GDM1 (cell line): ENCODE measurements around the gene PPP2R2B.

Experiments
- DNase-seq: peaks from one replicate; lab custom pipeline; 2025; lab: John Stamatoyannopoulos, UW

The PPP2R2B gene

DNA sequence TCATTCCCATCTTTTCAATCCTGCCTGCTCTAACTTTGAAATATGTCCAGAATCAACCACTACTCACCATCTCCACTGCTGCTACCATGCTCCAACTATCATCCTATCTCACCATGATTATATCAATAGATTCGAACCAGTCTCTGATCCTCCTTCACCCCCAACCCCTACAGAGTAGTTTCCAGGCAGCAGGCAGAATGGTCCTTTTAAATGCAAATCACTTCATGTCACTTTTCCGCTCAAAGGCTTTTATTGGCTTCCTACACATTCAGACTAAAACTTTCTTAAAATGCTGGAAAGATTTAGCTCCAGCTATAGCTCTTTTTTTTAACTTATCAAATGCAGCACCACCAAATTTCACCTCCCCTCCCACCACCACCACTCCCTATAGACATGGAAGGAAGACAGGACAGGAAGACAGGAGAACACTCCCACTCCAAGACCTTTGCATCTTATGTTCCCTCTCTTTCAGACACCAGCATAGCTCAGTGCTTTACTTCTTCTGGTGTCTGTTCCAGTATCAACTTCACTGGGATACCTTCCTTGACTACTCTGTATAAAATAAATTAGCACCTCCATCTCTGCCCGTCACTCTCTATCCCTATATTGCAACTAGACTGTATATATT lies 9.9 kb upstream of the PPP2R2B start:
- DNase-seq, result no peak

DNA sequence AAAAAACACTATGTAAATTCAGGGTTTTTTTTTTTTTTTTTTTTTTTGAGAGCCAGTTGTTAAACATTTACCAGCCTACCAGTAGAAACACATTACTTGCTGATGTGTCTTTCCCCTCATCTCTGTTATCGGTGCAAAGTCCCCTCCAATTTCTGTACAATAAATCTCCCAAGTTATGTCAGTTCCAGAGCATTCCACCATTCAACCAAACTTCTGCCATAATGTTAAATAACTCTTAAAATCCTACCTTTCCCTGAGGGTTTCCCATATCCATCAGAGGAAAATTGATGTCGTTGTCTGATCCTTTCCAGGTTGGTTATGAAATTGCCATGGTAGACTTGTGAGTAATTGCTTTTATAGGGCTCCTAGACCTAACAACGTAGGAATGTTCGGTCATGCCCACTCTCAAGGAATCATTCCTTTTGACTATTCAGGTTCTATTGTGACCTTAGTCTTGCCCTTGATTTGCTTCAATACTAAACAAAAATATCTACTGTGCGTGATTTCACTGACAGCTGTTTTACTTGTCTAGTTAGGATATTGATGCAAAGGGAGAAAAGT lies 5.6 kb upstream of the PPP2R2B start:
- DNase-seq, result no peak

GRCh38 chr5:146883511-146883910 lies 5.0 kb upstream of the PPP2R2B start:
- no peak for DNase-seq

- no peak for DNase-seq
Observed at GRCh38 chr5:146880966-146881365, 2.4 kb upstream of the PPP2R2B start.

DNA sequence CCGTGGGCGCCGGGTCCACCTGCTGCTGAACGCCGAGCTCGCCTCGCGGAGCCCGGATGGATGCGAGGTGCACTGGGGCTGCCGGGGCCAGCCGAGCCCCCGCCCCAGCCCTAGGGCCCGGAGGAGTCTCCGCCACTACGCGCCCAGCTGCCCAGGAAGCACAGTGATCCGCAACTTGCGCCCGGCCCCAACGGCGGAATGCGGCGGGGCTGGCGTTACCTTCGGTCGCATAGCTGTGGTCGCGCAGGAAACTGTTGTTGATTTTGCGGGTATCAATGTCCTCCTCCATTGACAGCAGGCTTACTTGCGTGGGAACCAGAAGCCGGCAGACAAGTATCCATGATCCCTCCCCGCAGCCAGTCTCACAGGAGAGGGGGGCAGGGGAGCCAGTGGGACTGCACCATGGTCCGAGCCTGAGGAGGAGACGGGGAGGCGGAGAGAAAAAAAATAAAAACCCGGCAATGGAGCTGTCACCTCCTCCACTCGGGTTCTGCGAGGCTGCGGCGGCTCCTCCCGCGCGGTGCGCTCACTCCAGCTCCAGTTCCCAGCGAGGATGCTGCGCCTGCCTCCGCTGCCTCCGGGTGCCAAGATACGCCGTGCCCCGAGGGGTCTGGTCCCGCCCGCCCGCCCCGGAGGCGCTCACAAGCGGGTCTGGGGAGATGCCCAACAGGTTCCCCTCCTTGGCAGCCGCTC lies 628 bp downstream of the PPP2R2B start:
- no peak for DNase-seq

GRCh38 chr5:146877178-146877681 lies 1.3 kb downstream of the PPP2R2B start:
- no peak for DNase-seq

GRCh38 chr5:146873186-146873917 lies 5.2 kb downstream of the PPP2R2B start:
- DNase-seq, result no peak

DNA sequence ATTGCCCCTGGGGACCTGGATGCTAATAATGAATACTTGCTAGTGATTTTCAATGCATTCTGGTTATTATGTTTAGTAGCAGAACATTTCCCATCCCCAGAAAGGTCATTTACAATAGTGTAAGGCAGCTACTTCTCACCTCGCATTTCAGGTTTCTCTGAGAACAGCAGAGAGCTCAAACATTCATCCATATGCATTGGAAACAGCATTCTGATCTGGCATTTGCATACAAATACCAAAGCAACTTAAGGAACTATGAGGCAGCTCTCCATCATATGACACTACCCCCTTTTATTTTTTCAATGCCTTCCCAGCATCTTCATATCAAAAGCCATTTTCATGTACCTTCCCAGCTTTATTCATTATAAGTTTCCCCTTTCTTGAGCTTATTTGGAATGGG lies 6.4 kb downstream of the PPP2R2B start:
- DNase-seq, result no peak

GRCh38 chr5:146867996-146868708 lies 10.4 kb downstream of the PPP2R2B start:
- no peak for DNase-seq

- DNase-seq, result no peak
Observed at GRCh38 chr5:146866263-146866662, 12.3 kb downstream of the PPP2R2B start.

- DNase-seq, result no peak
Observed at GRCh38 chr5:146862641-146863040, 15.9 kb downstream of the PPP2R2B start.

- no peak for DNase-seq
Observed at GRCh38 chr5:146860213-146860893, 18.2 kb downstream of the PPP2R2B start.

DNA sequence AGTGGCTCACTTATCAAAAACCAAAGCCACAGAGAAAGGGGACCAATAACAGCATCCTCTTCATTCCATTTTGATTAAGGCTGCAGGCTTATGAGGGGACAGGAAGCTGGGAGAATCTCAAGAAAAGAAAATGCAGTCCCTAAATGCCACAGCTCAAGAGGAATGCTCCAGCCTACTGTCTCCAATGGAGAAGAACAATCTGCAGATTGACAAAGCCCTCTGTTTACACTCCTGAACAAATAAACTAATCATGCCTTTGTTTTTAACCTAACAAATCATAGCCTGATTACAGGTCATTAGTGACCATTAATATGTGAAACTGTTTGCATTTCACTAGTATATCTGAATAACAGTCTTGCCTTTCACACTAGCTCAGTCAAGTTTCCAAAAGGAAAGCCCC lies 26.5 kb downstream of the PPP2R2B start:
- no peak for DNase-seq

DNA sequence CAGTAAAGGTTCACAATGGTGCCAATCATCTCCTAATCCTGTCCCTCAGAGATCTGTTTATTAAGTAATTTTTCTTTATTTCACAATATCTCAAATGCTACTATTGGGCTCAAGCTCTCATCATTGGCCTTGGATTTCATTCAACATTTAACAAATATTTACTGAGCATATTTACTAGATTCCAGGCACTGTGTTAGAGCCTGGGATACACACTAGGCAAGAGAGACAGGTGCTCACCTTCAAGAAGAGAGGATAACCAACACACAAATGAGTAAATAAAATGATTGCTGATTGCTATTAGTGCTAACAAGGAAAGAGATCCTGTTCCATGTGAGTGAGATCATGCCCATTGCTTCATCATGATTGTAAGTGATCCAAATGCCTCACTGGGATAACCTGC lies 27.4 kb downstream of the PPP2R2B start:
- DNase-seq, result no peak

DNA sequence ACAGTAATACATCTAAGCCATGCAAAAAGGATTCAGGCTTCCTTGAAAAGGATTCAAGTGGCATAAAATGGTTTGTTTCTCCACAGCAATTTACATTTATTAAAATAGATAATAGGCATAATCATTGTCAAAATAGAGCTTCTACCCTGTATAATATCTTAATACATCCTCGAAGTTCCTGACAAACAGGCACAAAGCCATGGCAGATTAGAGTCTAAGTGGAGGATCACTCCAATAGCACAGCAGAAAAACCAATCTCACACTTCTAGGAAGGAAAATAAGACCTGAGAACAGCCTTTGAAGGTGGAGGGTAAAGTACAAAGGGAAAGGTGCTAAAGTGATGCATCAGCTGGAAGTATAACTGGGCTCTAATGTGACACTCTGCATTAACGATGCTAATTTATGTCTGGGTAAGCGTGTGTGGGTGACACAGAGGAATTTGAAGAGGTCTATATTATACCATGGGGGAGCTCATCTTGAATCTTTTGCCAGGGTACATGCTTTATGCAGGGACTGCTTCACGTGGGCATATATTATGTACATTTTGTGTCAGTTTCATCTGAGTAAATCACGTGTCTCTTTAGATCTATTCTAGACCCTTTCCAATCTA lies 28.8 kb downstream of the PPP2R2B start:
- no peak for DNase-seq

DNA sequence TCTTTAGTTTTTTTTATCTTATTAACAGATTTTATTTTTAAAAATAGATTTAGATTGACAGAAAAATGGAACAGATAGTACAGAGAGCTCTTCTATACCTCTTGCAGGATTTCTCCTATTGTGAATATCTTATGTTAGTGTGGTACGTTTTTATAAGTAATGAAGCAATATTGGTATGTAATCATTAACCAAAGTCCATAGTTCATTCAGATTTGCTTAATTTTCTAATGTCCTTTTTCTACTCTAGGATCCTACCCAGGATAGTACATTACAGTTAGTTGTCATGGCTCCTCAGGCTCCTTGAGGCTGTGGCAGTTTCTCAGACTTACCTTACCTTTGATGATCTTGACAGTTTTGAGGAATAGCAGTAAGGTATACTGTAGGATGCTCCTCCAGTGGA lies 30.4 kb downstream of the PPP2R2B start:
- DNase-seq, result no peak

GRCh38 chr5:146840016-146840415 lies 38.5 kb downstream of the PPP2R2B start:
- no peak for DNase-seq

DNA sequence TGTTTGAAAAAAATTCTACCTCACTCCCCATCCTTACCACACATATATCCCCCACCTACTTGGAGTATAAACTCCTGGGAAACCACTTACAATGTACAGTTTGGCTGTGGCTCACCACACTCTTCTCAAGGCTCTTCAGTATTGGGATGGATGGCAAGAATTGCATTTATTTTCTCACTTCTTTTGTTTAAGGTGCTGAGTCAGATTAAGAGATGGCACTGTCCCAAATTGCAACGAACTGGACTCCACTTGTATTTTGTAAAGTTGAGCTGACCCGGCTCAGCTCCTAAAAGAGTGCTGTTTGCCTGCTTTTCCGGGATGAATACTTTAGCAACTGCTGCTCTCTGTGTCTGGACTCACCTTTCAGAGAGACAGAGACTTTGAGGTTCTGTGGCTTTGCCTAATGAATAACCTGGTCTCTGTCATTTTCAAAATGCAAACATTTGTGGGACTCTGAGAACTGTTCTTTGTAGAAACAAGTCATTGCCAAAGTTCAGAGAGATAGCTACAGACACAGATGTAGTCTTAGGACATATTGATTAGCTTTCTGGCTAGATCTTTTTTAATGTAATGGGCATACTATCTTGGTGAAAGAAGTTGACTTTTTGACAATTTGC lies 42.2 kb downstream of the PPP2R2B start:
- no peak for DNase-seq

DNA sequence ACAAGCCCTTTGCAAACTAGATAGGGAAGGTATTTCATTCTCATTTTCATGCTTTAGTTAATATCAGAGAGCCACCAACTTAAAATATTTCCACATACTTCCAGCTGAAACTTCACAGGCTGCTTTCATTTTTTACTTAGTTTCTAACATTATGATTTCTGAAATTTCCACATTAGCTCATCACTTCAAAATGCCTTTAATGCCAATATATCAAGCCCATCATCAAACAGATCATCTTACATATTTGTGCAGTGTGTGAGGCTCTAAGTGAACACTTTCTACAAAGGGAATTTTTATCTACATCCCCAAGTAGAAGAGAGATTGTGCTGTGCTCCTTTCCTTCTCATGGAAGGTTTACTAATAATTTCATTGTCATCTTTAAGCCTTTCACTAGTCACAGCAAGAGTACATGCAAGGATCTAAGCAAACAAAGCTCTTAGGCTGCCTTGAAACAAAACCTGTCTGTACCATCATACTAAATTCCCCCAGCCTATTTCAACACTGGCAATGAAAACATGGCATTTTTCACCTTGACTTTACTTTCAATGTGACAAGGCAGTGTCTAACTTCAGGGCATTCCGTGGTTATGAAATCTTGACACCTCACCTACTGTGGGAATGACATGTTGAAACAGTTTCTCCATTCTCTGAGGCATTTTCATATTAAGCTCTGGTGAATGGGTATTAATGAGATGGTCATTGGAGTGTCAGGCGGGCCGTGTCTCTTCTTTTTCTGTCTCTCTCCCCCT lies 45.4 kb downstream of the PPP2R2B start:
- DNase-seq, result no peak

DNA sequence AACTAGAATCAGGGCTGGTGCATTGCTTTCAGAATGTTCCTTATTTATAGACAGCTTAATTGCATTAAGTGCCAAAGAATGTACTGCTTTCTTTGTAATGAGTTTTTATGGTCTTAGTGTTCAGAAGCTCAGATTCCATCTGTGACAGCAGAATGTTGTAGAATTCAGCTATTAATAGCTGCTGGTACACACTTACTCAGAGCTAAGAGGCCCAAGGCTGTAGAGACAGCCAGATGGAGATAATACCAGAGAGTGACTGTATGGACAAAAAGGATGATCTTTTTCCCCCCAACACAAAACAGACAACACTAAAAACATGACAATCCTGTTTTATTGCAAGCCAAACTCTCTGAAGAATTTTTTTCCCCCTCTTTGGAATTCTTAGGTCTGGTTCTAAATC lies 50.2 kb downstream of the PPP2R2B start:
- no peak for DNase-seq
